Stimulated activated CD4-positive, alpha-beta T cell treated with anti-CD3 and anti-CD28 coated beads, Interleukin-12 subunit alpha, Interleukin-12 subunit beta, amount 100 ng/mL, for 4 hours (primary cell): ENCODE data around the gene FAM24B.
"Not testable (repeated sequence)": the region's sequence is repeated elsewhere in the genome, so short reads cannot be mapped to it uniquely, and the experiment has no call there.

Experiments
- DNase-seq: peaks from one replicate; pipeline ENCODE4 v3.0.0-alpha.2; 2020

Gene FAM24B

DNA sequence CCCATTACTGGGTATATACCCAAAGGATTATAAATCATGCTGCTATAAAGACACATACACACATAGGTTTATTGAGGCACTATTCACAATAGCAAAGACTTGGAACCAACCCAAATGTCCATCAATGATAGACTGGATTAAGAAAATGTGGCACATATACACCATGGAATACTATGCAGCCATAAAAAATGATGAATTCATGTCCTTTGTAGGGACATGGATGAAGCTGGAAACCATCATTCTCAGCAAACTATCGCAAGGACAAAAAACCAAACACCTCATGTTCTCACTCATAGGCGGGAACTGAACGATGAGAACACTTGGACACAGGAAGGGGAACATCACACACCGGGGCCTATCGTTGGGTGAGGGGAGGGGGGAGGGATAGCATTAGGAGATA, 21.3 kb downstream of the FAM24B start:
- not testable (repeated sequence) for DNase-seq

DNA sequence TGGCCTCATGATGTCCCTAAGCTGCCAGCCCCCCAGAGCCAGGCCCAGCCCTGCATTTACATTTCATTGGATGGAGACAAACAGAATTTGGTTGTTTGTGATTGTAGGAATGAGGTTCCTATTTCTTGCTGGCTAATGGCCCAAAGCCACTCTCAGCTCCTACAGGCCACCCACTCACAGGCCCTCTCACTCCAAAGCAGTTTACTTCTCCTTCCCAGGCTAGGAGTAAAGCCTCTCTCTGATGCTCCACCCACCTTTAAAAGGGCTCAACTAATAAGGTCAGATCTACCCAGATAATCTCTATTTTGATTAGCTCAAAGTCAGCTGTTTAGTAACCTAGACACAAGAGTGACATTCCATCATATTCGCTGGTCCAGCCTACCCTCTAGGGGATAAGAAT, 22.5 kb downstream of the FAM24B start:
- DNase-seq: no peak

DNA sequence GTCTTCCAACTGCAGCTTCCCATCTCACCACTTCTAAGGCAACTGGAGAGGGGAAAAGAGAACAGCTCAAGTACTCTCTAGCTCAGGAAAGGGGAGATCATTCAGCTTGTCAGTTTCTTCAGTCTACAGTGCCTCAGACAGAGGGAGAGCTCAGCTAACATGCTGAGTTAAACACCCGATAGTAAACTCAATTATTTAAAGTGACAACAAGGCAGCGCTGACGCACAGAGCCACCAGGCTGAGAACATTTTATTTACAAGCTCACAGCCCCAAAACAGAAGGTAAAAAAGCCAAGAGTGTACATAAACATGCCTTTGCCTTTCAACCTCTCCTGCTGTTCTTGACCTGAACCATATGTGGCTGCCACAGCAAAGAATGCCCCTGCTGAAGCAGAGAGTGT, 23.6 kb downstream of the FAM24B start:
- no peak for DNase-seq

DNA sequence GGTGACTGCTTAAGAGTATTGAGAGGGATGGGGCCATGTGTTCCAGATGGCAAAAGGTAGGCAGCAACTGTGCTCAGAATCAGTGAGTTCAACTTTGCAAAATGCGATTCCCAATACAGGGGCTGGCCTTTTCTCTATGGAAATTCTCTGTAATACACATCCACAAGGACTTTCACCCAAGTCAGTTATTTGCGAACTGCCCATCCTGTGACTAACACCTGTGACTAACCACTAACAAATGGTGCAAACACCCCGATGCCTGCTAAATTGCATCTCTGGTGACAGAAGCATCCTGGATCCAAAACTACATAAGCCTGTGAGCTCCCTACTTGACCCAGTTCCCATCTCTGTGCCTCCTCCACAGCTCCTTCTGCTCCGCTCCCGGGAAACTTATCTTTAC, 24.7 kb downstream of the FAM24B start:
- no peak for DNase-seq

DNA sequence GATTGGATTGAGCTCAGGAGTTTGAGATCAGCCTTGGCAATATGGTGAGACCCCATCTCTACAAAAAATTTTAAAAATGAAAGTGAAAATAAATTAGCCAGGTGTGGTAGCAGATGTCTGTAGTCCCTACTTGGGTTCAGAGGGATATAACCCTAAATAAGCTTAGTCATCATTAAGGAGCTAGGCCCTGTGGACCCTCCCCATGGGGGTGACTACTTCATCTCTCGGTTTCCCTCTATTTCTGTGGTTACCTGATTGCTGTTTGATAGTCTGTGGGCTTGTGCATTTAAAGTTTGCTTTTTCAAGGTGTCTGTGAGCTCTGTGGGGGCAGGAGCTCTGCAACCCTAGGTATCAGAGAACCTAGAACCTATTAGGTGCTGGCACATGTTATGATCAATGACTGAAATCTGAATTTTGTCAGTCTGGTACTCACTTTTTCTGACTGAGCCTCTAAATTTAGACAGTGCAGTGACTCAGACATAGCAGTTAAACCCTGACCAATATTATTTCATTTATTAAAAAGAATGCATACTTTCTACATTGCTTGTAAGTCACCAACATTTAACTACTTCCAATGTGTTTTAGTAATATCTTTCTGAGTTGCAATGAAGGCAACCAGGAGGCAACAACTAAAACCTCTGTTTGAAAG, 25.6 kb downstream of the FAM24B start:
- no peak for DNase-seq

DNA sequence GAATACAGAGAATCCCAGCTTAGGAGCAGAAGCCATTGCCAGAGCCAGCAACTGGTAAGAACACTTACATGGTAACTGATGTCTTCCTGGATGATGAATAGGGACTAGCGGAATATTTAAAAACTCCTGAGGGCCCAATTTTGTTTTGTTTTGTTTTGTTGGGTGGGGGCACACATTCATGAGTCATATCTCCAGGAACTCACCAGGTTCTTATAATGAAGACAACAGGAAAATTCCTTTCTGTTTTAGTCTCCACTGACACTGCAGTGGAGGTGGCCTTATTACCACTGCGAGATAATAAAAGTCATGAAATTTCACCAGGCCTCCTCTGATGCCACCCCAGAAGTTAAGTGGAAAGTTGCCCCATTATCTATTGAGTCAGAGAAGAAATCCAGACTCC, 27.1 kb downstream of the FAM24B start:
- no peak for DNase-seq

DNA sequence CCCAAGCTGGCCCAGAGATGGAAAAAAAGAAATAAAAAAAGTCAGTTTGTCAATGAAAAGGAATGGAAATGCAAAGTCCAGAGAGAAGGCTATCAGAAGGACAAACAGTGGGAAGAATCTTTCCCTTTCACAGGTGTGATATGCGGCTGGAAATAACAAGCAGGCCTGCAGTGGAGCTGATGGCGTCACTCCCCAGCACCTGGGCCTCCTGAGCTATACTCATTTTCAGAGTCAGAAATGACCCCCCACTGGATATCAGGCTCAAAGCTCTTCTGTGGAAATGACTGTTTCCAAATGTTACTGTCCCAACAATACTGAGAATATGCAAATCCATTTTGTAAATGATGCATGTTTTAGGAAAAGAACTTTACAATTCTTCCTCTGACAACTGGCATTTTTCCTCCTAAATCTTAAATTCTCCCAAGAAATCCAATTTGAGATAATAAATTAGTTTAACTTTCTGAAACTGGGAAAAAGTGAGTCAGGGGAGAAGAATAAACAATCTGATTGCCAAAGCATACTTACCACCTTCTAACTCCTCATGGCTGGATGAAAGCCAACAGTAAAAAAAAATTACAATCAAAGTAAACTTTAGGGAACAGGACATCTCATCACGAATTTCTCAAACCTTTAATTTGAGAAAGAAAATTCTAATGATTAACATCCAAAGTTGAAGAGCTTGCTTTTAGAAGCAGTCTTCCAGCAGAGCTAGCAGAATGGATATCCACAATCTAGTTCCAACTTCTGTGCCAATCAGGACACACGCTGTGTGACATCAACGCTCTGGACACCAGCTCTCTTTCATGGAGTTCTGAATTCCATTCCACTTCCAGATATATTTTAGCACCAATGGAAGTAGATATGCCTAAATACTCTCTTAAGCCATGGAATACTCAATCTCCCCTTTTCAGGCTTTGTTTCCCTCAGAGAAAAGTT, 28.4 kb downstream of the FAM24B start:
- no peak for DNase-seq

DNA sequence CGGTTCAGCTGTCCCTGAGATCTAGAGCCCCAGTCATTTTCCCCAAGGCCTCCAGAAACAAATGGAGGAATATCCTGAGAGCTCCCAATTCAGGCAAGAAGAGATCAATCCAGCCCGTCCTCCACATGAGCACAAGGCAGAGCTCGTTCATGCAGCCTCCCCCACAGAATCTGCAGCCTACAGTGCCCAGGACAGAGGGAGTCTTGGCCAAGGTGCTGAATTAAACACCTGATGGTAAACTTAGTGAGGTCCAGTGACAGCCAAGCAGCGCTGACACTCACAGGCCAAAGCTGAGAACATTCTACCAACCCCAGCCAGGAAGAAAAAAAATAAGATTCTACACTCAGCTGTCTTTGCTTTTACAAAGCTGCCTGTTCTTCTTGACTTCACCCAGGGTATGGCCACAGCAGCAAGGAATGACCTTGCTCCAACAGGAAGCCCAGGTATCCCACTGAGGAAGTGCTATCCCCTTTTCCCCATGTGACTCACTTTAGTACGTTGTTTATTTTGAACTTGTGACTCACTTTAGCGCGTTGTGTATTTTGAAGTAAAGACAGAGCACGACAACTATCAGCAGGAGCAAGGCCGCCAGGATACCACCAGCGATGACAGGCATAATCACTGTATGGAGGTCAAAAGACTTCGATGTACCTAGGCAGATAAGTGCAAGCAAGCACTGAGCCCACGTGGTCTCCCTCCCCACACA, 29.3 kb downstream of the FAM24B start:
- DNase-seq: no peak

DNA sequence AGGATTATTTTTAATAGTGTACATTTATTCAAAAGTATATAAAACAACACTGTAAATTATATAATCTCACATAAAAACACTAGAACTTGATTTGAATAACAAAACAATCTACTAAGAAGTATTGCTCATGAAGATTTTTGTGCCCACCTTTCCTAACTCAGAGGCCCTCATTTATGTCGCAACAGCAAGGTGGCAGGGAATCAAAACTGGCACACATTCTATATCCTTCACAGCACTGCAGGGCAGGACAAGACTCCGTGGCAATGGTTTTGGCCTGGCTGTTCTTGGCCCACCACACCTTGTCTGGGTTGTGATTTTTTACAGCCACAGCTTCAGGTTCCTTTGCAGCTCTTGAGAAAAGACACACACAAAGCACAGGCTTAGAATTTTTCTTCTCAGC, 30.3 kb downstream of the FAM24B start:
- no peak for DNase-seq

DNA sequence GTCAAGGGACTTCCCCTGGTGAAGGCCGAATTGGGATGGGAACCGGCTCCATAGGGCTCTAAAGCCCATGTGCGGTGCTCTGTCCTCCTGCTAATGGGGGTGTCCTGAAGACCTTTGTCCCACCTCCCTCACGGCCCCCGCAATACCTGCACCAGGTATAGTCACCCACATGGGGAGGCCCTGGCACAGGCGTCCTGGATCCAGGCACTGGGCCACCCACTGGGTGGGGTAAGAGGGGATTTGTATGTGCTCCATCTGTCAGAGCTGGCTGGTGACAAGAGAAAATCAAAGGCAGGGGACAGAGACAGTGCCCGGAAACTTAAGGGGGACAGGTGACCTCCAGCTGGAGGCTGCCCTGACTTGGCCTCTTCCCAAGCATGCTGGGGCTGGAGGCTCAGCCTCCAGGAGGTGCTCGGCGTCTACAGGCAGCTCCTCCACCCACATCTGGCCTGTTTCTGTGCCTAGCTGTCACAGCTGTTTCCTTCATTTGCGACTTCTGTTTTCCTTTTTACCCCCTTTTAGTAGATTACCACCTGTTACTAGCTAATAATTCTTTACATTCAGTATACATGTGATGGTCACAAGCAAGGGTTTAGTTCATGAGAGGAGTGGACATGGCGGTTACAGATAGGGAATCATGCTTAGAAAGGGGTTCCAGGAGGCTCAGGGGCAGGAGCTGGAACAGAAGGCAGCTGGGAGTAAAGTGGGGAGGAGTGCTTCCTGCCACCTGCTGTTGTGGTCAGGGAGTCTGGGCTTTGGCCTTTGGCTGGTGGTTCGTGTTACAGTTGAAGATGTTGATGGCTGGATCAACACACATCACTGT, 31.4 kb downstream of the FAM24B start:
- no peak for DNase-seq

DNA sequence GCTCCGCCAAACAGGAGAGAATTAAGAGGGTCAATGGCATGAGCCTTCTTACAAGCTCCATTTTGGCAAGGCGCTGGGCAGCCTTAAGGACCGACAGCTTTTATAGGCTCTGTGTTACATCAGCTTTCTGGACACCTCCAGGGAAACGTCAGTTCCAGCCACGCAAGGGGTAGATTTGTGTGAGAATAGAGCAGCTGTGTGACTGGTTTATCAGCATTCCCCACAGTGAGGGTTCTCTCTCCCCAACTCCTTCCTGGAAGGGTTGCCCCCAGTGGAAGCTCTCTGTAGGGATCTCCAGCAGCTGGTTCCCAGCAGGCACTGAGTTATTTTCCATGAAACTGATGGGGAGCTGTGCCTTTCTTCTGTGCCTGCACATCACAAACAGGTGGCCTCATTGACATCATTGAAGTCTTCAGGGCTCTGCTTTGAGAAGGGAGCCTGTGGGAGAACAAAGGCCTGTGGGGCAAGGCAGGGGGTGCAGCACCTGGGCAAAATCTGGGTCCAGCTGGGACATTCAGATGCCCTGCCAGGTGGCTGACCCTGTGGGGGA, 33.5 kb downstream of the FAM24B start, which contains the start of gene CUZD1:
Gene CUZD1, minus strand, starts transcription at position 75 of the 550 bp plus-strand sequence. Its CDS starts 14 bp downstream, at position 61.
- no peak for DNase-seq

DNA sequence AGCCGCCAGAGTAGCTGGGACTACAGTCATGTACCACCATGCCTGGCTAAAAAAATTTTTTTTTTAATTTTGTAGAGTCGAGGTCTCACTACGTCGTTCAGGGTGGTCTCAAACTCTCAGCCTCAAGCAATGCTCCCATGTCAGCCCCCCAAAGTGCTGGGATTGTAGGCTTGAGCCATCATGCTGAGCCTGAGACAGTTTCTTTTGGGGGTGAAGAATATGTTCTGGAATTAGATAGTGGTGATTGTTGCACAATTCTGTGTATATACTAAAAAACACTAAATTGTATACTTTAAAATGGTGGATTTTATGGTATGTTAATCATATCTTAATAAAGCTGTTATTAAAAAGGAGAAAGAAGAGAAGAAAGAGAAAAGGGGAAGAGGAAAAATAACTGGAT, 35.2 kb downstream of the FAM24B start:
- DNase-seq: no peak

DNA sequence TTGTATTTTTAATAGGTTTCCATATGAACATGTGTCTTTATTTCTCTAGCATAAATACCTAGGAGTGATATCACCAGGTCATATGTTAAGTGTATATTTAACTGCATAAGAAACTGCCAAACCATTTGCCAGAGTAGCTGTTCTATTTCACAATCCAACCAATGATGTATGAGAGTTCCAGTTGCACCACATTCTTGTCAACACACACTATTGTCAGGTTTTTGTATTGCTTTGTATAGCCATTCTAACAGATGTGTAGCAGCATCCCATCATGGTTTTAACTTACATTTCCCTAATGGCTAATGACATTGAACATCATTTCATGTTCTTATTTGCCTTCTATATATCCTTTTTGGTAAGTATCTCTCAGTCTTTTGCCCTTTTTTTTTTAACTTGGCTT, 37.8 kb downstream of the FAM24B start:
- DNase-seq: no peak

DNA sequence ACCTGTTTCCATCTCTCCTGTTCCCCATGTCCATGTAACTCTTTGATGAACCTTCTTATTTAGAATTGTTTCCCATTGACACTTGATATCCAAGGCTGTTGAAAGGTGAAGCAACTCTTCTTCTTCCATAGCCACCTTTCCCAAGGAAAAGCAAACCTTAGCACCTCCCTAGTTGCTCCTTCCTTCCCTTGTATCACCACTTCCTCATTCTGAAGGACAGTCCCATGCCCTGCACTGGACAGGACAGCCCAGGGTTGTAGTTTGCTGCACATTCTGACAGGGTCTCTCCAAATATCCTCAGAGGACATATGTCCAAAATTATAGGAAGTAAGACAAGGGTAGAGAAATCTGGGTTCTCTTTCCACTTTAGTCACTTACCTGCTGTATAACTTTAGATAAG, 39.9 kb downstream of the FAM24B start:
- no peak for DNase-seq

DNA sequence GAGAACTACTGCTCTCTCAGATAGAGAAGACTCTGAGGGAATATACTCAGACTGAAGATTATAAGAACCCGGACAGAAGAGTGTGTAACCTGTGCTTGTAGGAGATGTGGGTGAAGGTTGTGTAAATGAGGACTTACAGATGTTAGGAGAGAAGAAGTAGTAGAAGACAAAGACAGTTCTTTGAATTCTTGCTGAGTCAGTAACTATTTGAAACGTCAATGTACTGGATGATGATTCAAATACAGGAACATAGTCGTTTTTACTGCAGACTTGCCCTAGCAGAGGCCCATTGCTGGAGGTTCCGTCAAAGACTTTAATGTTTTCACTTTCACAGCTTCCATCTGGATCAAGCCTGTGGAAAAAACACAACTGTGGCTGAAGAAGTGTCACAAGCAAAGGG, 40.5 kb downstream of the FAM24B start:
- DNase-seq: no peak

DNA sequence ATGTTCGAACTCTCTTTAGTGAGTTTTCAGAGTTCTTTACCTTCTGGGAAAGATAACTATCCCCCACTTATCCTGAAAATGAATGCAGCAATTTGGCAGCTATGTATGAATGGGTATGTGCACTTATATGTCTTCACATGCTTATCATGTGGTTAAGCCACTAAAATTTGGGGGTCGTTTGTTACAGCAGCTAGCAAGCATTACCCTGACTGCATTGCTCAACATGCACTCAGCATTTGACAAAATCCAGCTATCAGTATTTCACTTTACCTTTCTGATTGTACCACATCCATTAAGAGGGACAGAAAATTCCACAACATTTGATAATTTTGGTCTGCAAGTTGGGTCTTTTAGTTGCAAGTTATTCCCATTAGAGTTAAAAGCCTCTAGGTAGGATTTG, 43.5 kb downstream of the FAM24B start:
- no peak for DNase-seq

DNA sequence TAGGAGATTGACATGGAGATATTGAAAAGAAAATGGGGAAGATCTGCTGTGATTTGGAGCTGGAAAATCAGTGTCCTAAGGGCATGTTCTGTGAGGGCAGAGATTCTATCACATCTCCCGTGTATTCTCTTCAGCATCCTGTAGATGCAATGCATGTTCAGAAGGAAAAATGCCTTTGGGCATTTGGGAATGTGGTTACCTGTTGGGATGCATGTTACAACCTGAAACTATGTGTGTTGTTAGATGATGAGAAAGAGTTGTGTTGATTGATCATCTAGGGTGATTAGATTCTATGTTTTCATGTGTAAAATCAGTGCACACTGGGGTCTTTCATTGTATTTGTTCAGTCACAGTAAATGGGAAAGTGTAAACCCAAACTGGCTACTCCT, 48.4 kb downstream of the FAM24B start:
- no peak for DNase-seq

DNA sequence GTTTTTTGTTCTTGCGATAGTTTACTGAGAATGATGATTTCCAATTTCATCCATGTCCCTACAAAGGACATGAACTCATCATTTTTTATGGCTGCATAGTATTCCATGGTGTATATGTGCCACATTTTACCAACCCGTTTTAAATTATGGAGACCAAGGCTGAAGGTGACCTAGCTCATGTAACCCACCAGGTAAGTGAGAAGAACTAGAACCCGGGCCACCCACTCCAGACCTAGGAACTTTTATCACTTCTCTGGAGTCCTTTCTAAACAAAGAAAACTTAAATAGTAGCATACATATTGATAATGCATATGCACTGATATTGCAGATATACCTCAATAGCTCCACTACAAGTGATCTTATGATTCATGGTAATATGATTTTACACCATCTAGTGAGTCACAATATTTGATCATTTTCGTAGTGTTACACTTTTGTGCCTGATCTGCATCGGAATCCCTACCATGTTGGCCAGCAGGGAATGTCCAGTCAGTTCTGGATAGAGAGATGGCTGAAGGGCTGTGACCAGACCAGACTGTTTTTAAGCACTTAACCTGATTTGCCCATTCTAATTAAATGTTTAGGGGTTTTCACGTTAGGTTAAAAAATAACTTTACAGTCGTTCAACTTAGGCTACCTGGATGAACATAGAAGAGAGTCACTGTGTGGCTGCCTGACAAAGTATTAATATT, 49.0 kb downstream of the FAM24B start:
- no peak for DNase-seq

DNA sequence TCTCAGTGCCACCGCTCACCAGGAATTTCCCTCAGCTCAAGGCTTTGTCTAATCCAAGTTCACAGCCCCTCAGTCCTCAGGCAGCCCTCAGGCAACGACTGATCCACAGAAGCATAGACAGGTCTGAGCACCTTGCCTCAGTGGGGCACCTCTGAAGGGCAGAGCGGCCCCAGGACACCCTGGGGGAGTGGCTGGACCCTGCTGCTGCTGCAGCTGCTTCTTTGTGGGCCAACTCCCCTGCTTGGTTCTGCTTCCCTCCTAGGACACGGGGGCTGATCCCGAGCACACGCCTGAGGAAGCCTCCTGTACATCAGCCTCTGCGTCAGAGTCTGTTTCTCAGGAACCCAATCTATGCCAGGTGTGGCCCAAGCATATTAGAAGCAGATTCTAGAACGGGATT, 49.9 kb downstream of the FAM24B start:
- DNase-seq: no peak

DNA sequence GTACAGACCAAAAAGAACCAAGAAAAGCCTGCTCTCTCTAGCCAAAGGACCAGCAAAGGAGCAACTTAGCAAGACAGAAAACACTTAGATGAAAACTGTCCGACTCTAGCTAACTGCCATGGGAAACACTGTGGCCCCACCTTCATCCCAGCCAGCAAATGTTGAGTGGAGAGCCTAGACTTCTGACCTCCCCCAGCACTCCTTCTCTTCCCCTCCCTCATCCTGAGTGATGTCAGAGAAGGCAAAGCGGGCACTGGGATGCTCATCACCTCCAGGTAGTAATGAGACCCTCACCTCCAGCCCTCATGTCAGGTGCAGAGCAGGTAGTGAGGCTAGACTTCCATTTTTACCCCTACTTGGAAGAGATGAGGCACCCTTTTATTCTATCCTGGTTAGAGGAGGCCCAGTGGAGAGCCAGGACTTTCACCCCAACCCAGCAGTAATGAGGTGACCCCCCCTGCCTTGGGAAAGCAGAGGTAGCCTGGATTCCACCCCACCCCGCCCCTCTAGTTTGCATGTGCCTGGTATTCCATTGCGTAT, 50.6 kb downstream of the FAM24B start:
- DNase-seq: no peak

DNA sequence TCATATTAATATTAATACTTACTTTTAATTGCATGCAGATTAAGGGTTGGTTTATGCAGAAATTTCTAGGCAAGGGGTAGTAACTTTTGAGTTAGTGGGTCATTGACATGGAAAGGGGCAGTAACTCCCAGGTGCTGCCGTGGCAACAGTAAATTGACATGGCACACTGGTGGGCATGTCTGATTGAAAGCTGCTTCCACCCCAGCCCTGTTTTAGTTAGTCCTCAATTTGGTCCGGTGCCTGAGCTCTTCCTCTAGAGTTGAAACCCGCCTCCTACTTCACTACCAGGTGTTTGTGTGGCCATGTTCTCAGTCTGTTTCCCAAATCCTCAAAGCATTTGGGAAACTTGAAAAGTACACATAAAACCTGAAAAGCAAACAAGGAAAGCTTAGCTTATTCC, 52.1 kb downstream of the FAM24B start:
- DNase-seq: no peak
